GM12801 (cell line): ENCODE data around the gene TRUB1.

Experiments
- TF ChIP-seq, protein P1 (sequence below): IDR thresholded peaks from one replicate; pipeline ENCODE4 v1.5.1; 2011; ENCODE audit warnings: control low read depth; ENCODE audit not compliant: insufficient read length; ENCODE audit errors: extremely low read depth

TRUB1 gene

DNA sequence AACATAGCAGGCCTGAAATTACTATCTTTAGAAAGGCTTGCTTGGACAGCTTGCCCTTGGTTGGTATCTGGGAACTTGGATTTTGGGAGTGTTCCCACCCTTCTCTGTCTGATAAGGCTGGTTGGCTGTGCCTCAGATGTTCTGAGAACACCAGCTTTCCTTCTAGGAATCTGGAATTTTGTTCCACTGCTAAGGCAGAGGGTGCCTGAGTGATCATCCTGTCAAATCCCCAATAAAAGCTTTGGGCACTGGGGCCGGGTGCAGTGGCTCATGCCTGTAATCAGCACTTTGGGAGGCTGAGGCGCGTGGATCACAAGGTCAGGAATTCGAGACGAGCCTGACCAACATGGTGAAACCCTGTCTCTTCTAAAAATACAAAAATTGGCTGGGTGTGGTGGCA is 5.0 kb downstream of the TRUB1 start:
- TF ChIP-seq, protein P1, sequence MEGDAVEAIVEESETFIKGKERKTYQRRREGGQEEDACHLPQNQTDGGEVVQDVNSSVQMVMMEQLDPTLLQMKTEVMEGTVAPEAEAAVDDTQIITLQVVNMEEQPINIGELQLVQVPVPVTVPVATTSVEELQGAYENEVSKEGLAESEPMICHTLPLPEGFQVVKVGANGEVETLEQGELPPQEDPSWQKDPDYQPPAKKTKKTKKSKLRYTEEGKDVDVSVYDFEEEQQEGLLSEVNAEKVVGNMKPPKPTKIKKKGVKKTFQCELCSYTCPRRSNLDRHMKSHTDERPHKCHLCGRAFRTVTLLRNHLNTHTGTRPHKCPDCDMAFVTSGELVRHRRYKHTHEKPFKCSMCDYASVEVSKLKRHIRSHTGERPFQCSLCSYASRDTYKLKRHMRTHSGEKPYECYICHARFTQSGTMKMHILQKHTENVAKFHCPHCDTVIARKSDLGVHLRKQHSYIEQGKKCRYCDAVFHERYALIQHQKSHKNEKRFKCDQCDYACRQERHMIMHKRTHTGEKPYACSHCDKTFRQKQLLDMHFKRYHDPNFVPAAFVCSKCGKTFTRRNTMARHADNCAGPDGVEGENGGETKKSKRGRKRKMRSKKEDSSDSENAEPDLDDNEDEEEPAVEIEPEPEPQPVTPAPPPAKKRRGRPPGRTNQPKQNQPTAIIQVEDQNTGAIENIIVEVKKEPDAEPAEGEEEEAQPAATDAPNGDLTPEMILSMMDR, result no peak

DNA sequence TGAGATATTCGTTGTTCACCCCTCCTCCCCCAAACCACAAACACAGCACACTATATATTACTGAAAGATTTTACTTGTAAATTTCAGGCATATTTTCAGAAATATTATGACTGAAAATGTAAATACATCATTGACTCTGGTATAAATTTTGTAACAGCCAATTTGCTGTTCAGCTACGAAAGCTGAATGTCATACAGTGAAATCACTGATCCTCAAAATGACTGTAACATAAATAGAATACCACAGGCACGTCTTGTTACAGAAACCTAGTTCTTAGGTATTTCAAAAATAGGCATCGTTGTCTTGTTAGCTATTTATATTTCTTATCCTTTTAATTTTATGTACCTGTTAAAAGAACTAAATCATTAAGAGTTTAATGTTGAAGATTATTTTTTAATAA is 15.1 kb downstream of the TRUB1 start:
- TF ChIP-seq, protein P1, result no peak

DNA sequence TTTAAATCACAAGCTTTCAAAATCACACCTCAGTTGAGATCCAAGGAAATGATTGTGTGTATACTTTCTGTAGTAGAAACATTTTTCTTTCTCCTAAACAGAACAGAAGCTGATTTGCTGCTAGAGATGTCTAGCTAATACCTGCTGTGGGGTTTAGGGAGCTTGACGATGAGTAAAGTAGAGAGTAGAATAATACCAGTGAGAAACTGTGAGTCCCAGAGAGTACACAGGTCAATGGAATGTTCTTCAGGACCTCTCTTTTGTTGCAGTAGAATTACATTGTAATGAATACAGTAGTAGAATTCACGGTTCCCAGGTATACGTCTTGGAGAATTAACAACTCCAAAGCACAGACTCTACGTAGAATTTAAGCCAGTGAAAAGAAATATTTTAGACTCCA is 18.0 kb downstream of the TRUB1 start:
- TF ChIP-seq, protein P1, result no peak

DNA sequence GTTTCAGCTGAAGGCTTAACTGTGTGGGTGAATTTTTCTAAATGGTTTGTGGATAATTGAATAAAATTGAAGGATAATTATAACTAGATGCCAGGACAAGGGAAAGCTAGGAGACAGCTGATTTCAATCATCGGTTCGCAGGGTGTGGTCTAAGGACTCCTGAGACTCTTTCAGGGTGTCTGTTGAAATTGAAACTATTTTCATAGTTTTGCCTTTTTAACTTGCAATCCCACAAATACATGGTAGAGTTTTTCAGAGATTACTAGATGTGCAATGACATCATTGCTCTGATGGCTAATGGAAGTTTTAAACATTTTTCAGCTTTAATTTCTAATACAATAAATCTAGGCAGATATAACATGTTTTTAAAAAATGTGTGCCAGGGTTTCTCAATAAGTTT is 18.5 kb downstream of the TRUB1 start:
- TF ChIP-seq, protein P1, result no peak

DNA sequence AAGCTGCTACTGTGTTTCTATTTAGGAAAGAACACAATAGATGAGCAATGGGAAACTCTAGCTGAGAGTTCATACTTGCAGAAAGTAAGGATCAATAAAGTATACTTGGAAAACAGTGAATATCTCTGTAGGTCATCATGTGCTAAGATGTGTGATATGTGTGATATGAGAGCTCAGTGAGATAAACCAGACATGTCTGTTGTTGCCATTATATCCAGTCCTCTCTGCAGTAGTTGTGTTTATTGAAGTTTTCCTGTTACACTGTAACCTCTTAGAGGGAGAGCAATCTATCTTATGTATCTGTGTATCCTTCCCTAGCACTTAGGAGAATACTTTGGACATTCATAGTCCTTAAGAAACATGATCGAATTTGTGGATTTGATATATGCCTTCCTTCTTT is 19.1 kb downstream of the TRUB1 start:
- TF ChIP-seq, protein P1, result no peak

DNA sequence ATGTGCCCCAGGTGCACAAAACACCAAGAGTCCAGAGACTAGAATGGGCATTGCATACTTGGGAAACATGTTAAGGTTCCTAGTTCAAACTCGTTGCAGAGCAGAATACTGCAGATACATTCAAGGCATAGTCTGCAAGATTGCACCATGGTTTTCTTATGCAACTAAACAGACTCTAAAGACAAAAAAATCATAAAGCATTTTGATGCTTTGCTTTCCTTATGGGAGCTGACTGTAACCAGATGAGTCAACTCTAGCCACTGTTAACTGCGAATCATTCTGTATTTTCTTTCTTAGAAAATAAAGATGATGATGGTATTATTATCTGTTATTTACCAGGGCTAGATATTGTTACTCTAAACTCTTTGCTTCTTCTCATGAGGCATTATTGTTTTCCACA is 19.7 kb downstream of the TRUB1 start:
- TF ChIP-seq, protein P1, result no peak

DNA sequence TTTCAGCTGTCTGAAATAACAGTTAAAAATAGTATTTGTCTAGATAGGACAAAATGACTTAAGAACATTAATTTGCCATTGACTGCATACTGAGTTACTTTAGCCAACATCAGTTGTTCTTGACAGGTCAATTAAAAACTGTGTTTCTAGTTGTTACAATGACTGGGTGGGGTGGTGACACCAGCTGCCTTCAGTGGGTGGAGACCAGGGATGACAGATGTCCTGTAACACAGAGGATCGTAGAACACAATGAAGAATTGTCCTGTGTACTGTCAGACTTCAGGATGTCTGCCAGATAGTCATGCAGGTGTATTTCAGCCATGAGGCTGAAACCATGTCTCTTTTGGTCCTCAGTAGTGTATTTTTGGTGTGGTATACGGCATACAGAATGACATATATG is 24.4 kb downstream of the TRUB1 start:
- TF ChIP-seq, protein P1, result no peak

DNA sequence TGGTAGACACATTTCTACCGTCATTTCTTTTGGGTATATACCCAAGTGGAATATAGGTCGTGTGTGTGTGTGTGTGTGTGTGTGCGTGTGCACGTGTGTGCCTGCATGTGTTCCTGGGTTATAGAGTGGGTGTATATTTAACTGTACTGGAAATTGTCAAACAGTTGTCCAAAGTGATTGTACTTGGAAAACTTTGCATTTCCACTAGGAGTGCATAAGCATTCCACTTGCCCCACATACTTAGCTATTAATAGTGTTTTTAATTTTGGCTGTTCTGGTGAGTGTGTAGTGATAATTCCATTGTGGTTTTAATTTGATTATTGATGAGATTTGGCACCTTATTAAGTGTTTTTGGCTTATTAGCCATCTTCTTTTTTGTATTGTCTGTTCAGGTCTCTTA is 25.9 kb downstream of the TRUB1 start:
- TF ChIP-seq, protein P1, result no peak
